Esophagus (tissue), 2 donors: ENCODE data around the gene PRAMEF12. TPM values are rescaled to one million over a fixed set of nuclear protein-coding genes. Genes with fewer than 3 reads are reported as not detected.

ENCODE experiments used
- H3K27ac ChIP-seq, 2 donors: one replicate each; pipeline ENCODE4 v1.5.1; 2013; ENCODE audit warnings: low read depth in 2 of 2, mild to moderate bottlenecking in 2 of 2, inconsistent platforms in 1 of 2, low read length in 1 of 2, moderate library complexity in 1 of 2
- H3K27me3 ChIP-seq, 2 donors: one replicate each; pipeline ENCODE4 v1.6.1; 2013; ENCODE audit warnings: low read length in 2 of 2, control low read depth in 1 of 2, mild to moderate bottlenecking in 1 of 2; ENCODE audit not compliant: insufficient read depth in 2 of 2, control insufficient read depth in 1 of 2
- H3K36me3 ChIP-seq, 2 donors: one replicate each; pipeline ENCODE4 v1.6.1; 2013; ENCODE audit warnings: low read length in 1 of 2; ENCODE audit not compliant: control insufficient read depth in 2 of 2, insufficient read depth in 2 of 2
- H3K4me1 ChIP-seq, 2 donors: one replicate each; pipeline ENCODE4 v1.6.1; 2013; ENCODE audit warnings: low read length in 1 of 2; ENCODE audit not compliant: control insufficient read depth in 2 of 2, insufficient read depth in 2 of 2
- H3K4me3 ChIP-seq, 2 donors: one replicate each; pipeline ENCODE4 v1.5.1; 2013; ENCODE audit warnings: low read length in 2 of 2, mild to moderate bottlenecking in 2 of 2, low read depth in 1 of 2, moderate library complexity in 1 of 2
- H3K9me3 ChIP-seq, 2 donors: one replicate each; pipeline ENCODE4 v1.6.1; 2013; ENCODE audit warnings: mild to moderate bottlenecking in 2 of 2, low read depth in 1 of 2, low read length in 1 of 2, moderate library complexity in 1 of 2; ENCODE audit not compliant: control insufficient read depth in 2 of 2, insufficient read depth in 1 of 2
- WGBS, 2 donors: extraction: QIAGEN DNeasy Blood & Tissue Kit; methylation state at CpG; one replicate each; pipeline ENCODE4 v1.1.7; 2013; 5-methylcytosine and 5-hydroxymethylcytosine counted together
- polyA plus RNA-seq, 2 donors: library from polyadenylated mRNA; stranded (reverse); fragments of 200-250 nt; gene quantifications; one replicate each; pipeline ENCODE4 v1.2.3, GENCODE V29; 2013
- donor health status: healthy with polysubstance abuse.
- donor health status: Bipolar disorder and iron deficiency.

The PRAMEF12 gene
- polyA plus RNA-seq, 2 donors, result not detected

DNA sequence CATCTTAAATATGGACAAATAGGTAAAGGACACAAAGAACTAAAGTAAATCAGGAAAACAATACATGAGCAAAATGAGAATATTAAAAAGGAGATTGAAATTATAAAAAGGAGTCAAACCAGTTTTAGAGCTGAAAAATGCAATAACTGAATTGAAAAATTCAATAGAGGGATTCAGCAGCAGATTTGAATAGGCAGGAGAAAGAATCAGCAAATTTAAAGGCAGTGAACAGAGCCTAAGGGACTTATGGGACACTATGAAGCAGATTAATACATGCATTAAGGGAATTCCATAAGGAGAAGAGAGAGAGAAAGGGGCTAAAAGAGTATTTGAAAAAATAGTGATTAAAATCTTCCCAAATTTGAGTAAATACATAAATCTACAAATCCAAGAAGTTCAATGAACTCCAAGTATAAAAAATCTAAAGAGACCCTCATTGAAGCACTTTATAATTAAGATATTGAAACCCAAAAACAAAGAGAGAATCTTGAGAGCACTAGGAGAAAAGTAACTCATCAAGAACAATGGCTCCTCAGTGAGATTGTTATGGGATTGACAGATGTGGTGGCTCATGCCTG lies 24.7 kb upstream of the PRAMEF12 start:
- no peaks in the 10 kb centered on the region for H3K36me3 ChIP-seq

DNA sequence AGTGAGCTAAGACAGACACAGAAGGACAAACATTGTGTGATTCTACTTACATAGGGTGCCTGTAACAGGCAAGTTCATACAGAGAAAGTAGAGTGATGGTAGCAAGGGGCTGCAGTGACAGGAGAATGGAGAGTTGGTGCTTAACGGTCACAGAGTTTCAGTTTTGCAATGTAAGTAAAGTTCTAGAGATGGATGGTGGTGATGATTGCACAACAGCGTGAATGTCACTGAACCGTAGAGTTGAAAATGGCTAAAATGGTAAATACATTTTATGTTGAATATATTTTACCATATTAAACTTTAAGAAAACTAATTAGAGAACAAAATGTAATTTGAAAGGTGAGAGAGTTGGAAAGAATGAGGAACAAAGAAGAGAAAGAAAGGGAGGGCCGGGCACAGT lies 18.8 kb upstream of the PRAMEF12 start:
- no peaks in the 10 kb centered on the region for H3K4me1 ChIP-seq
- no peaks in the 10 kb centered on the region for H3K36me3 ChIP-seq
- 80 to 86% methylated on average over 4 of the region's 4 CpGs for WGBS, 2 donors
- no peak overlapping the region for H3K27ac ChIP-seq
- no peak overlapping the region for H3K4me3 ChIP-seq
- no peaks in the 10 kb centered on the region for H3K27me3 ChIP-seq
- H3K9me3 ChIP-seq, result no peaks in the 10 kb centered on the region

More for the DNA sequence above, 24.7 kb upstream of the PRAMEF12 start:
- no peaks in the 10 kb centered on the region for H3K4me1 ChIP-seq
- no peak overlapping the region for H3K27ac ChIP-seq
- no peak overlapping the region for H3K4me3 ChIP-seq
- H3K27me3 ChIP-seq, result no peaks in the 10 kb centered on the region
- H3K9me3 ChIP-seq, result peaks cover 0 to 7% of the 10 kb centered on the region in 2 donors

DNA sequence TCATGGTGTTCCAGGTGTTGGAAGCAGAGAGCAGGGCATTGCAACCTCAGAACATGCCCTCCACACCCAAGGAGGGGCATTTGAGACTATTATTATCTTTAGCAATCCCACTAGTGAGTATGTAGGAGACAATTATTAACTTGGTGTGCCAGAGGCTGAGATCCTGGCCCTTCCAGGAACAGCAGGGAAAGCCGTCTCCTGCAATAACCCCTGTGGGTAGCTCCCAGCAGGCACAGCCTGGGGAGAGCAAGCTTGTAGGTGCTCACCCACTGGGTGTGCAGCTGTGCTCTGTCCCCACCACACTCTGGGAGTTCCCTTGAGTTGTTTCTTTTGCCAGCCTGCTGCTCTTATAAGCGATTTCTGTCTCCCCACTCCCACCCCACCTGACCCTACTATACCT lies 17.3 kb upstream of the PRAMEF12 start:
- Histone ChIP-seq H3K4me3 (no peak overlapping the region), H3K36me3 (no peaks in the 10 kb centered on the region), H3K9me3 (no peaks in the 10 kb centered on the region), H3K27ac (no peak overlapping the region), H3K27me3 (no peaks in the 10 kb centered on the region), H3K4me1 (no peaks in the 10 kb centered on the region)
- 46 to 50% methylated on average over 2 of the region's 2 CpGs for WGBS, 2 donors

DNA sequence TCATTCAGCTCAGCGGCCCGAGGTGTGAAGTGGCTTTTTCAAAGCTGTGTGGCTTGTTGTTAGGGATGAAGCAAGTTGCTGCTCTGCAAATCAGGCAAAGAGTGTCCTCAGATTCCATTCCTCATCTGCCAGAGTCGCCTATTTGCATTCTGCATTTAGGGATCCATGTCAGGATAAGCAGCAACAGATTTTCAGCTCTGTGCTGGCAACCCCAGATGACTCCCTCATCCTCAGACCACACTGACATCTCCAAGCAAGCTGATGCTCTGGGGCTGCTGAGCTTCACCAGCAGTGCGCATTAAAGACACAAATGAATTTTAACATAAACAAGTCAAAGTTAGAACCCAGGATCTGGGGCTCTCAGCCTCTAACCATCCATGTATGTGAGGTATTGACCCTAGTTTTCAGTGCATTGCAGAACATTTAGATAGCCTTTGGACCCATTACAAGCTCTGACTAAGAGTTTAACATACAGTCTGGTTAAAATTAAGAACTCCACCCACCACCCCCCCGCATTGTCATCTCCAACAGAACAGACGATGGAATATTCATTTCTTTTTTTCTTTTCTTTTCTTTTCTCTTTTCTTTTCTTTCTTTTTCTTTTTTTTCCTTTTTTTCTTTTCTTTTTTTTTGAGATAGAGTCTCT lies 16.6 kb upstream of the PRAMEF12 start:
- H3K4me1 ChIP-seq, result peaks cover 0 to 2% of the 10 kb centered on the region in 2 donors
- no peaks in the 10 kb centered on the region for H3K9me3 ChIP-seq
- H3K27me3 ChIP-seq, result no peaks in the 10 kb centered on the region
- WGBS, 2 donors, result 61 to 76% methylated on average over 6 of the region's 6 CpGs
- H3K27ac ChIP-seq, result no peak overlapping the region
- no peaks in the 10 kb centered on the region for H3K36me3 ChIP-seq
- H3K4me3 ChIP-seq, result no peak overlapping the region

DNA sequence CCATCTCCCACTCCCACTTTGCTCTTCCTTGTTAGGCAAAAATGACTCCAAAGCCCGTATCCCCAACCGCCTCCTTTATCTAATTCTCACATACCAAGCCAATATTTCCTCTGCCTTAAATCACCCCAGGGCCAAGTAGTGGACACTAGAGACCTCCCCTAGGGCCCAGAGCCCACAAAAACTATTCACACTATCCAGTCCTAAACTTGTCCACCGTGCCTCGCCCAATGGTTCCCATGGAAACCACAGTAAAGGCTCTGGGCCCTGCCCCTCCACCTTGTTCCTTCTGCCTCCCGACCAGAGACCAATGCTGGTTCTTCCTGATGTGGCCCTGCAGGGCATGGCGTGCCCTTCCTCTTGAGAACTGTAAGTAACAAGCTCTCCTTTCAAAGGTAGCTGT lies 15.7 kb upstream of the PRAMEF12 start:
- Histone ChIP-seq H3K9me3 (no peaks in the 10 kb centered on the region), H3K4me1 (peaks cover 0 to 2% of the 10 kb centered on the region in 2 donors), H3K27ac (no peak overlapping the region), H3K4me3 (no peak overlapping the region), H3K36me3 (no peaks in the 10 kb centered on the region), H3K27me3 (no peaks in the 10 kb centered on the region)
- 71% methylated on average over 6 of the region's 6 CpGs for WGBS, 2 donors

DNA sequence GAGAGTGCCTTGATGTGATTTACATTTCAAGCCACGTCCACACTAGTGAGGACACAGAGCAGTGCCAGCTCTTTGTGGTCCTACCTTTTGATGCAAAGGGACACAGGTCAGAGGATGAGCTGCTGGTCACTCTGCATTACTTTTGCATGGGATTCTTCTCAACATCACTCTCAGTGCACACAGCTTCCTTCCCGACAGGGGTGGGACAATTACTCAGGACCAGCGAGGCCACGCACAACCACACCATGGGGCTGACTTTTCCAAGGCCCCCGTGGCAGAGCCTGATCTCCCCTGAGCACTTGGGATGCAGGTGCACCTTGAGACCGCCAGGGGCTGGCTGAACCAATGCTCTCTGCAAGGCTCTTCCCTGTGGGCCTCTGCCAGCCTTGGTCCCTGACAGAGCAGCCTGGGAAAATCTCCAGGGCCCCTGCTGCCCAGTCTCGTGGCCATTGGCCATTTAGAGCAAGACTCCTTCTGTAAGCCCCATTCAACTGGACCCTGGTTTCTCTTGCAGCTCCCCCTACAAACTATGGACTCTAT lies 13.2 kb upstream of the PRAMEF12 start:
- Histone ChIP-seq H3K36me3 (no peaks in the 10 kb centered on the region), H3K4me3 (no peak overlapping the region), H3K4me1 (peaks cover 0 to 2% of the 10 kb centered on the region in 2 donors), H3K27me3 (no peaks in the 10 kb centered on the region), H3K27ac (no peak overlapping the region), H3K9me3 (no peaks in the 10 kb centered on the region)
- WGBS, 2 donors, result 47 to 68% methylated on average over 7 of the region's 7 CpGs

DNA sequence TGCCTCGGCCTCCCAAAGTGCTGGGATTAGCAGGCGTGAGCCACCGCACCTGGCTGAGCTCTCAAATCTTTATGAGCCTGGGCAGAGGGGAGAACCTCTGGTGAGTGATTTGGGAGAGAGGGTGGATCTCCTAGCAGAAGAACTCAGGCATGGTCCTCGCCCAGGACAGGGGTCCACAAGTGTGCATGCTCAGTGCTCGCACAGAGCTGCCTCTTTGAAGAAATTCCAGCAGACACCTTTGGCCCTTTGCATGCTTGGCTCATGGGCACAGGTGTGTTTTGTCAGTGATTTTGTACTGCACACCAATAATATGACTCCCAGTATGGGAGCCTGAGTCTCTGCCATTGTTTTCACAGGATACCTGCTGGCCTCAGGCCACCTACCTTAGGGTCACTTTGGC lies 11.8 kb upstream of the PRAMEF12 start:
- no peaks in the 10 kb centered on the region for H3K9me3 ChIP-seq
- WGBS, 2 donors, result 81% methylated on average over 5 of the region's 5 CpGs
- no peak overlapping the region for H3K27ac ChIP-seq
- H3K4me3 ChIP-seq, result no peak overlapping the region
- H3K4me1 ChIP-seq, result peaks cover 0 to 2% of the 10 kb centered on the region in 2 donors
- H3K36me3 ChIP-seq, result no peaks in the 10 kb centered on the region
- no peaks in the 10 kb centered on the region for H3K27me3 ChIP-seq

DNA sequence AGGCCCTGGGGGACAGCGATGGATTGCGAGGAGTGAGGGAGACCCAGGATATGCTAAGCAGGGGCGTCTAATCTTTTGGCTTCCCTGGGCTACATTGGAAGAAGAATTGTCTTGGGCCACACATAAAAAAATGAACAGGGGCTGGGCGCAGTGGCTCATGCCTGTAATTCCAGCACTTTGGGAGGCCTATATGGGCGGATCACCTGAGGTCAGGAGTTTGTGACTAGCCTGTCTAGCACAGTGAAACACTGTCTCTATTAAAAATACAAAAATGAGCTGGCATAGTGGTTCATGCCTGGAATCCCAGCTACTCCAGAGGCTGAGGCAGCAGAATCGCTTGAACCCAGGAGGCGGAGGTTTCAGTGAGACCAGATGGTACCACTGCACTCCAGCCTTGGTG lies 10.8 kb upstream of the PRAMEF12 start:
- Histone ChIP-seq H3K4me3 (no peak overlapping the region), H3K4me1 (peaks cover 0 to 2% of the 10 kb centered on the region in 2 donors), H3K27ac (no peak overlapping the region), H3K27me3 (no peaks in the 10 kb centered on the region), H3K36me3 (no peaks in the 10 kb centered on the region), H3K9me3 (no peaks in the 10 kb centered on the region)
- 82 to 85% methylated on average over 7 of the region's 7 CpGs for WGBS, 2 donors

DNA sequence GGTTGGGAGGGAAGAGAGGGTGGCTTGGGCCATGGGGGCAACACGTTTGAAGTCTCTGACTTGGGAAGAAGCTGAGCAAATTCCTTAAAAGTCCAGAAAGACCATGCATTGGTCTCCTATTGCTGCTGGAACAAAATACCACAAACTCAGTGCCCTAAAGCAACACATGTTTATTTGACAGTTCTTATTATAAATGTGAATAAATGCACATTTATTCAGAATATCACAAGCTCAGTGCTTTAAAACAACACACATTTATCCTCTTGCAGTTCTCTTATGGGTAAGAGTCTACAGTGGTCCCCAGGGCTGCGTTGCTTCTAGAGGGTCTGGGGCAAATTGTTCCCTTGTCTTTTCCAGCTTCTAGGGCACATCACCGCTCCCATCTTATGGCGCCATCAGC lies 10.1 kb upstream of the PRAMEF12 start:
- Histone ChIP-seq H3K27ac (no peak overlapping the region), H3K27me3 (no peaks in the 10 kb centered on the region), H3K4me1 (peaks cover 0 to 2% of the 10 kb centered on the region in 2 donors), H3K36me3 (no peaks in the 10 kb centered on the region), H3K4me3 (no peak overlapping the region), H3K9me3 (no peaks in the 10 kb centered on the region)
- 69 to 73% methylated on average over 4 of the region's 4 CpGs for WGBS, 2 donors

DNA sequence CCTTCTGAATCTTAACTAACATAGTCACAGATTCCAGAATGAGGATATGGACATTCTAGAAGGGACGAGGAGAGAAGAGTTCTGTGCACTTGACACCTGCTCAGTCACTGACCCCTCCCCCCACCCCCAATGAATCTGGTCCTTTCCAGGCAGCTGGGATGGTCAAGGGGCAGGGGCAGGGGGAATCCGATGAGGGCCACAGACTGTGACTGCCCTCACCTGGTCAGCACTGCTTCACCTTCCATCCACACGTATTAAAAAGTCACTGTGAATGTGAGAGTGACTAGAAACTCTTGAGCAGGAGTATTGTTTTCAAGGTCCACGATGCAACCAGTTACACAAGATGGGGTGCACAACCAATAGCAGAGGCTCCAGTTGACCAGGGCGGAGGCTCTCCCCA lies 9.5 kb upstream of the PRAMEF12 start:
- Histone ChIP-seq H3K9me3 (no peaks in the 10 kb centered on the region), H3K4me3 (no peak overlapping the region), H3K4me1 (peaks cover 0 to 2% of the 10 kb centered on the region in 2 donors), H3K27me3 (no peaks in the 10 kb centered on the region), H3K27ac (no peak overlapping the region), H3K36me3 (no peaks in the 10 kb centered on the region)
- WGBS, 2 donors, result 53 to 68% methylated on average over 5 of the region's 5 CpGs
